K562 (cell line): ENCODE data around the gene KLHDC10. TPM values are rescaled to one million over a fixed set of nuclear protein-coding genes. Genes with fewer than 3 reads are reported as not detected.
A peak's percentile ranks its signal among the peaks of the same experiment; 100 is the strongest.

Experiments
- C11orf30 ChIP-seq: fragments of 450-650 bp; IDR thresholded peaks from 2 replicates; pipeline ENCODE4 v1.6.1; 2016; ENCODE audit warnings: low read depth, mild to moderate bottlenecking
- CUX1 ChIP-seq: fragments of 200-800 bp; sonication (Bioruptor generic); IDR thresholded peaks from 2 replicates; pipeline ENCODE4 v1.6.1; 2016; ENCODE audit warnings: missing genetic modification characterization, missing compliant biosample characterization
- FOSL1 ChIP-seq: fragments of 200-800 bp; sonication (Bioruptor generic); conservative IDR thresholded peaks from 2 replicates; pipeline ENCODE4 v1.6.1; 2016; ENCODE audit warnings: missing genetic modification characterization, missing compliant biosample characterization
- GTF2A2 ChIP-seq: IDR thresholded peaks from 2 replicates; pipeline ENCODE4 v1.6.1; 2016; ENCODE audit warnings: mild to moderate bottlenecking, missing genetic modification characterization, missing compliant biosample characterization
- GTF2E2 ChIP-seq: fragments of 200-800 bp; sonication (Bioruptor generic); IDR thresholded peaks from 2 replicates; pipeline ENCODE4 v1.6.1; 2016; ENCODE audit warnings: missing genetic modification characterization, missing compliant biosample characterization
- HMGN3 ChIP-seq: IDR thresholded peaks from 2 replicates; pipeline ENCODE4 v1.6.1; 2011; ENCODE audit warnings: borderline replicate concordance, low read depth, mild to moderate bottlenecking, mixed read lengths, low read length; ENCODE audit not compliant: insufficient read length; ENCODE audit errors: extremely low read depth
- HNRNPLL ChIP-seq: fragments of 200-400 bp; formaldehyde crosslinking; IDR thresholded peaks from 2 replicates; pipeline ENCODE4 v1.6.1; 2017; ENCODE audit warnings: low read length, low read depth, mild to moderate bottlenecking; ENCODE audit not compliant: poor library complexity, severe bottlenecking
- JUNB ChIP-seq: fragments of 450-650 bp; formaldehyde crosslinking; conservative IDR thresholded peaks from 2 replicates; pipeline ENCODE4 v1.4.0; 2020; ENCODE audit warnings: mild to moderate bottlenecking
- MEF2A ChIP-seq: IDR thresholded peaks from 2 replicates; pipeline ENCODE4 v1.6.1; 2011; ENCODE audit warnings: low read depth, mild to moderate bottlenecking, low read length, moderate library complexity; ENCODE audit not compliant: control insufficient read depth
- MXI1 ChIP-seq: IDR thresholded peaks from 2 replicates; pipeline ENCODE4 v1.6.1; 2011; ENCODE audit warnings: low read depth, mild to moderate bottlenecking, improper control_type of control experiment, low read length
- NCOA4 ChIP-seq: fragments of 450-650 bp; IDR thresholded peaks from 2 replicates; pipeline ENCODE4 v1.6.1; 2018; ENCODE audit warnings: mild to moderate bottlenecking; ENCODE audit not compliant: partially characterized antibody
- PHF21A ChIP-seq: fragments of 450-650 bp; IDR thresholded peaks from 2 replicates; pipeline ENCODE4 v1.6.1; 2017; ENCODE audit warnings: low read depth, borderline replicate concordance
- SNAPC5 ChIP-seq: fragments of 250-450 bp; sonication (Bioruptor Pico); IDR thresholded peaks from 2 replicates; pipeline ENCODE4 v1.8.0; 2021; ENCODE audit warnings: moderate library complexity, mild to moderate bottlenecking, inconsistent platforms
- SRSF9 ChIP-seq: fragments of 200-400 bp; formaldehyde crosslinking; IDR thresholded peaks from 2 replicates; pipeline ENCODE4 v1.6.1; 2017; ENCODE audit warnings: low read depth, low read length, borderline replicate concordance
- U2AF2 ChIP-seq: fragments of 200-400 bp; formaldehyde crosslinking; optimal IDR thresholded peaks from 2 replicates; pipeline ENCODE3; 2017; ENCODE audit warnings: low read depth, mild to moderate bottlenecking, low read length
- ZBTB26 ChIP-seq: fragments of 450-650 bp; formaldehyde crosslinking; IDR thresholded peaks from 2 replicates; pipeline ENCODE4 v1.4.0; 2022; ENCODE audit warnings: missing genetic modification characterization
- ZNF311 ChIP-seq: fragments of 250-450 bp; sonication (Bioruptor Pico); IDR thresholded peaks from 2 replicates; pipeline ENCODE4 v1.4.0; 2020; ENCODE audit warnings: mild to moderate bottlenecking, moderate library complexity
- ZNF384 ChIP-seq: IDR thresholded peaks from 2 replicates; pipeline ENCODE4 v1.6.1; 2012; ENCODE audit warnings: low read depth, low read length, improper control_type of control experiment
- ZNF79 ChIP-seq: fragments of 250-450 bp; sonication (Bioruptor Pico); IDR thresholded peaks from 2 replicates; pipeline ENCODE4 v1.4.0; 2020; ENCODE audit warnings: low read depth, mild to moderate bottlenecking, moderate library complexity
- polyA plus RNA-seq, 8 experiments: library from polyadenylated mRNA; depleted of rRNA in 4 of 8; stranded (reverse) in 5 of 8; unstranded in 3 of 8; fragments of >200 nt; fragmentation: Nextera tagmentation in 2 of 8; fragmentation: Illumina TruSeq in 1 of 8; extraction: Ambion mirVana in 2 of 8; extraction: Trizol in 1 of 8; gene quantifications; 2 replicates each; pipeline versions ENCODE4 v1.2.1 to v1.2.3, GENCODE V29; 2011 to 2014; ENCODE audit warnings: inconsistent platforms in 1 of 8, missing spikeins in 1 of 8
- total RNA-seq, 7 experiments: library from RNA; depleted of rRNA in 6 of 7; stranded (reverse); fragments of >200 nt in 6 of 7; fragmentation: Illumina TruSeq in 2 of 7; extraction: Trizol in 2 of 7; gene quantifications; 2 replicates each; pipeline versions ENCODE4 v1.2.1 to v1.2.3, GENCODE V29; 2011 to 2021; ENCODE audit warnings: low replicate concordance in 1 of 7

Gene KLHDC10
- total and polyA plus RNA-seq, 9 of the 15 experiments (the other 6 are each of a cell fraction or from before 2014, with no cell fraction given): 9.8 to 80.5 (median 31.4) TPM

- TF ChIP-seq HNRNPLL (peak; percentile 41), PHF21A (no peak), JUNB (CRISPR knock-in tag) (peak; percentile 78), FOSL1 (tag) (peak; percentile 99), MXI1 (0 out of 2 replicates have a peak, but pooled peaks have one; percentile 50), HMGN3 (peak; percentile 59), SNAPC5 (CRISPR knock-in tag) (no peak), ZNF384 (peak; percentile 43), U2AF2 (no peak), ZBTB26 (CRISPR knock-in tag) (0 out of 2 replicates have a peak, but pooled peaks have one; percentile 12), MEF2A (peak; percentile 11; the same call in 1 of the 2 replicates), GTF2A2 (0 out of 2 replicates have a peak, but pooled peaks have one; percentile 11), C11orf30 (no peak), ZNF79 (CRISPR knock-in tag) (no peak), CUX1 (CRISPR knock-in tag) (0 out of 2 replicates have a peak, but pooled peaks have one; percentile 57), GTF2E2 (peak; percentile 89; the same call in 1 of the 2 replicates), SRSF9 (no peak), NCOA4 (no peak), ZNF311 (CRISPR knock-in tag) (no peak)
Measured at GRCh38 chr7:130135208-130136205, 65.2 kb downstream of the KLHDC10 start (continued).
